ENCODE results near the gene INAFM1. TPM values are rescaled to one million over a fixed set of nuclear protein-coding genes. Genes with fewer than 3 reads are reported as not detected.

INAFM1 gene
- total and polyA plus RNA-seq, 9 of the 15 experiments (the other 6 are each of a cell fraction or from before 2014, with no cell fraction given) = 0.71 to 30.9 (median 3.1) TPM

DNA sequence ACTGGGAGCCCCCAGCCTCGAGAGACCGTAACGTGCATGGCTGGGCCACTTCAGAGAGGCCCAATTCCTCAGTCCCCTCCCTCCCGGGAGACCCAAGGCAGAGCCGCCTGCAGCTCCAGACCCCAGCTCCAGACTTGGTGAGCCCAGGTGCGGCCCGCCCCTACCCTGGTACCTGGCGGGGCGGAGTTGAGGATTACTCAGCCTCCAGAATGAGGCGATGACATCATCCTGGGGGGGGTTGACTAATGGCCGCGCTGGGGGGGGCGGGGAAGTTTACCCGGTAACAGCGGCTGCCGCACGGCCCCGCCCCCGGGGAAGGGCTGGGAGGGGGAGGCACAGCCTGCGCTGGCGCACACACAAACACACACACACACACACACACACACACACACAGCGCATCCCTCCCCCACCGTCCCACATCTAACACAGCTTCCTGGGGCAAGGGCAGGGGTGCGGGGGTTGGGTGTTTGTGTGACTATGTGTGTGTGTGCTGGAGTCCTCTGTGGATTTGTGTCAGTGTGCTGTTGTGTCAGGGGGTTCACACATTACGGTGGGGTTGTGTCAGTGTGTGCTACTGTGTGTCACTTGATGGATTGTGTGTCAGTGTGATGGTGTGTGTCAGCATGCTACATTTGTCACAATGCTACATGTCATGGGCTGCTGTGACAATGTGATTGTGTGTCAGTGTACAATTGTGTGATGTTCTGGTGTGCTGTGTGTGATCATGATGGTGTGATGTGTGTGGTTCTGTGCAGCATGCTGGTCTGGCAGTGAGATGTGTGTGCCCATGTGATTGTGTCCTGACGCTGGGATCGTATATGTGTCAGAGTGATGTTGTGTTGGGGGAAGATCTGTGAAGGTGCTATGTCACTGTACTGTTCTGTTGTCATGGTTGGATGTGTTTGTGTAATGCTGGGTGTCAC is 33.4 kb upstream of the INAFM1 start (continued):
- TF ChIP-seq, protein P1, sequence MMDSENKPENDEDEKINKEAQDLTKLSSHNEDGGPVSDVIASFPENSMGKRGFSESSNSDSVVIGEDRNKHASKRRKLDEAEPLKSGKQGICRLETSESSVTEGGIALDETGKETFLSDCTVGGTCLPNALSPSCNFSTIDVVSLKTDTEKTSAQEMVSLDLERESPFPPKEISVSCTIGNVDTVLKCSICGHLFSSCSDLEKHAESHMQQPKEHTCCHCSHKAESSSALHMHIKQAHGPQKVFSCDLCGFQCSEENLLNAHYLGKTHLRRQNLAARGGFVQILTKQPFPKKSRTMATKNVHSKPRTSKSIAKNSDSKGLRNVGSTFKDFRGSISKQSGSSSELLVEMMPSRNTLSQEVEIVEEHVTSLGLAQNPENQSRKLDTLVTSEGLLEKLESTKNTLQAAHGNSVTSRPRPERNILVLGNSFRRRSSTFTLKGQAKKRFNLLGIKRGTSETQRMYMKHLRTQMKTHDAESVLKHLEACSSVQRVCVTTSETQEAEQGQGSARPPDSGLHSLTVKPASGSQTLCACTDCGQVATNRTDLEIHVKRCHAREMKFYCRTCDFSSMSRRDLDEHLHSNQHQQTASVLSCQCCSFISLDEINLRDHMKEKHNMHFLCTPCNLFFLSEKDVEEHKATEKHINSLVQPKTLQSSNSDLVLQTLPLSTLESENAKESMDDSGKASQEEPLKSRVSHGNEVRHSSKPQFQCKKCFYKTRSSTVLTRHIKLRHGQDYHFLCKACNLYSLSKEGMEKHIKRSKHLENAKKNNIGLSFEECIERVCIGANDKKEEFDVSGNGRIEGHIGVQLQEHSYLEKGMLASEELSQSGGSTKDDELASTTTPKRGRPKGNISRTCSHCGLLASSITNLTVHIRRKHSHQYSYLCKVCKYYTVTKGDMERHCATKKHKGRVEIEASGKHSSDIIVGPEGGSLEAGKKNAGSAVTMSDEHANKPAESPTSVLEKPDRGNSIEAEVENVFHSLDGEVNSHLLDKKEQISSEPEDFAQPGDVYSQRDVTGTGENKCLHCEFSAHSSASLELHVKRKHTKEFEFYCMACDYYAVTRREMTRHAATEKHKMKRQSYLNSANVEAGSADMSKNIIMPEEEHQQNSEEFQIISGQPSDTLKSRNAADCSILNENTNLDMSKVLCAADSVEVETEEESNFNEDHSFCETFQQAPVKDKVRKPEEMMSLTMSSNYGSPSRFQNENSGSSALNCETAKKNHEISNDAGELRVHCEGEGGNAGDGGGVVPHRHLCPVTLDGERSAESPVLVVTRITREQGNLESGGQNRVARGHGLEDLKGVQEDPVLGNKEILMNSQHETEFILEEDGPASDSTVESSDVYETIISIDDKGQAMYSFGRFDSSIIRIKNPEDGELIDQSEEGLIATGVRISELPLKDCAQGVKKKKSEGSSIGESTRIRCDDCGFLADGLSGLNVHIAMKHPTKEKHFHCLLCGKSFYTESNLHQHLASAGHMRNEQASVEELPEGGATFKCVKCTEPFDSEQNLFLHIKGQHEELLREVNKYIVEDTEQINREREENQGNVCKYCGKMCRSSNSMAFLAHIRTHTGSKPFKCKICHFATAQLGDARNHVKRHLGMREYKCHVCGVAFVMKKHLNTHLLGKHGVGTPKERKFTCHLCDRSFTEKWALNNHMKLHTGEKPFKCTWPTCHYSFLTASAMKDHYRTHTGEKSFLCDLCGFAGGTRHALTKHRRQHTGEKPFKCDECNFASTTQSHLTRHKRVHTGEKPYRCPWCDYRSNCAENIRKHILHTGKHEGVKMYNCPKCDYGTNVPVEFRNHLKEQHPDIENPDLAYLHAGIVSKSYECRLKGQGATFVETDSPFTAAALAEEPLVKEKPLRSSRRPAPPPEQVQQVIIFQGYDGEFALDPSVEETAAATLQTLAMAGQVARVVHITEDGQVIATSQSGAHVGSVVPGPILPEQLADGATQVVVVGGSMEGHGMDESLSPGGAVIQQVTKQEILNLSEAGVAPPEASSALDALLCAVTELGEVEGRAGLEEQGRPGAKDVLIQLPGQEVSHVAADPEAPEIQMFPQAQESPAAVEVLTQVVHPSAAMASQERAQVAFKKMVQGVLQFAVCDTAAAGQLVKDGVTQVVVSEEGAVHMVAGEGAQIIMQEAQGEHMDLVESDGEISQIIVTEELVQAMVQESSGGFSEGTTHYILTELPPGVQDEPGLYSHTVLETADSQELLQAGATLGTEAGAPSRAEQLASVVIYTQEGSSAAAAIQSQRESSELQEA (IDR thresholded peaks at IDR 0.05; ENCODE audit: low read depth) = peak; percentile 49; the same call in 1 of the 2 replicates
- TF ChIP-seq, protein P2, sequence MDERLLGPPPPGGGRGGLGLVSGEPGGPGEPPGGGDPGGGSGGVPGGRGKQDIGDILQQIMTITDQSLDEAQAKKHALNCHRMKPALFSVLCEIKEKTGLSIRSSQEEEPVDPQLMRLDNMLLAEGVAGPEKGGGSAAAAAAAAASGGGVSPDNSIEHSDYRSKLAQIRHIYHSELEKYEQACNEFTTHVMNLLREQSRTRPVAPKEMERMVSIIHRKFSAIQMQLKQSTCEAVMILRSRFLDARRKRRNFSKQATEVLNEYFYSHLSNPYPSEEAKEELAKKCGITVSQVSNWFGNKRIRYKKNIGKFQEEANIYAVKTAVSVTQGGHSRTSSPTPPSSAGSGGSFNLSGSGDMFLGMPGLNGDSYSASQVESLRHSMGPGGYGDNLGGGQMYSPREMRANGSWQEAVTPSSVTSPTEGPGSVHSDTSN (CRISPR knock-in tag; IDR thresholded peaks at IDR 0.05; ENCODE audit: low read depth) = no peak
- TF ChIP-seq, protein P2 (tag; conservative IDR thresholded peaks at IDR 0.05; ENCODE audit: low read depth) = 0 out of 2 replicates have a peak, but pooled peaks have one; percentile 5
- TF ChIP-seq MAZ (CRISPR knock-in tag; conservative IDR thresholded peaks at IDR 0.05 in 1 of 2, IDR thresholded peaks at IDR 0.05 in 1 of 2) (peak; percentile 81 to 84; a peak in 3 of 4 replicates), HDAC3 (IDR thresholded peaks at IDR 0.05; ENCODE audit: borderline replicate concordance, partially characterized antibody) (peak; percentile 25), ZNF785 (CRISPR knock-in tag; IDR thresholded peaks at IDR 0.05) (no peak), SMARCA4 (IDR thresholded peaks at IDR 0.05) (peak; percentile 65), EZH2 (IDR thresholded peaks at IDR 0.05; ENCODE audit: borderline replicate concordance, low read depth, low read length) (no peak), MEF2A (IDR thresholded peaks at IDR 0.05; ENCODE audit: control insufficient read depth, low read depth, low read length) (peak; percentile 100)
- TF ChIP-seq, protein P3, sequence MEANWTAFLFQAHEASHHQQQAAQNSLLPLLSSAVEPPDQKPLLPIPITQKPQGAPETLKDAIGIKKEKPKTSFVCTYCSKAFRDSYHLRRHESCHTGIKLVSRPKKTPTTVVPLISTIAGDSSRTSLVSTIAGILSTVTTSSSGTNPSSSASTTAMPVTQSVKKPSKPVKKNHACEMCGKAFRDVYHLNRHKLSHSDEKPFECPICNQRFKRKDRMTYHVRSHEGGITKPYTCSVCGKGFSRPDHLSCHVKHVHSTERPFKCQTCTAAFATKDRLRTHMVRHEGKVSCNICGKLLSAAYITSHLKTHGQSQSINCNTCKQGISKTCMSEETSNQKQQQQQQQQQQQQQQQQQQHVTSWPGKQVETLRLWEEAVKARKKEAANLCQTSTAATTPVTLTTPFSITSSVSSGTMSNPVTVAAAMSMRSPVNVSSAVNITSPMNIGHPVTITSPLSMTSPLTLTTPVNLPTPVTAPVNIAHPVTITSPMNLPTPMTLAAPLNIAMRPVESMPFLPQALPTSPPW (CRISPR knock-in tag; IDR thresholded peaks at IDR 0.05) = peak; percentile 98
- TF ChIP-seq, protein P4, sequence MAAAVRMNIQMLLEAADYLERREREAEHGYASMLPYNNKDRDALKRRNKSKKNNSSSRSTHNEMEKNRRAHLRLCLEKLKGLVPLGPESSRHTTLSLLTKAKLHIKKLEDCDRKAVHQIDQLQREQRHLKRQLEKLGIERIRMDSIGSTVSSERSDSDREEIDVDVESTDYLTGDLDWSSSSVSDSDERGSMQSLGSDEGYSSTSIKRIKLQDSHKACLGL (CRISPR knock-in tag; IDR thresholded peaks at IDR 0.05; ENCODE audit: borderline replicate concordance, poor library complexity, severe bottlenecking) = no peak

All from K562 (cell line).